Parathyroid adenoma (tissue), 2 donors: ENCODE results near the gene TBC1D12.

Experiments used
- H2AFZ ChIP-seq: fragments of 300-600 bp; sonication (generic); one replicate; pipeline ENCODE4 v1.7.0; 2017; ENCODE audit warnings: antibody characterized with exemption, mild to moderate bottlenecking
- H3K27ac ChIP-seq: fragments of 300-600 bp; sonication (generic); one replicate; pipeline ENCODE4 v1.7.0; 2017
- H3K27me3 ChIP-seq: fragments of 300-600 bp; sonication (generic); one replicate; pipeline ENCODE4 v1.7.0; 2017; ENCODE audit warnings: low read length; ENCODE audit not compliant: control insufficient read depth, insufficient read depth
- H3K36me3 ChIP-seq: fragments of 300-600 bp; sonication (generic); one replicate; pipeline ENCODE4 v1.7.0; 2017; ENCODE audit warnings: low read length; ENCODE audit not compliant: control insufficient read depth, insufficient read depth
- H3K4me1 ChIP-seq: fragments of 300-600 bp; sonication (generic); one replicate; pipeline ENCODE4 v1.7.0; 2017; ENCODE audit warnings: control low read depth
- H3K4me2 ChIP-seq: fragments of 300-600 bp; sonication (generic); one replicate; pipeline ENCODE4 v1.7.0; 2017; ENCODE audit warnings: low read length
- H3K4me3 ChIP-seq: fragments of 300-600 bp; sonication (generic); one replicate; pipeline ENCODE4 v1.7.0; 2017; ENCODE audit warnings: low read depth, low read length
- H3K79me2 ChIP-seq: fragments of 300-600 bp; sonication (generic); one replicate; pipeline ENCODE4 v1.7.0; 2017; ENCODE audit warnings: control low read depth
- H3K9ac ChIP-seq: fragments of 300-600 bp; sonication (generic); one replicate; pipeline ENCODE4 v1.7.0; 2017; ENCODE audit warnings: mild to moderate bottlenecking
- H3K9me3 ChIP-seq: fragments of 300-600 bp; sonication (generic); one replicate; pipeline ENCODE4 v1.7.0; 2017; ENCODE audit warnings: low read length; ENCODE audit not compliant: control insufficient read depth
- CTCF ChIP-seq: fragments of 300-600 bp; sonication (generic); IDR thresholded peaks from one replicate; pipeline ENCODE4 v1.7.0; 2017; ENCODE audit warnings: antibody characterized with exemption, mild to moderate bottlenecking
- donor health status: primary hyperparathyroidism.

TBC1D12 gene

GRCh38 chr10:94423627-94424026 lies 21.3 kb downstream of the TBC1D12 start:
- Histone ChIP-seq H3K4me2 (no peak overlapping the region), H2AFZ (no peak overlapping the region), H3K4me1 (no peaks in the 10 kb centered on the region), H3K9ac (no peak overlapping the region), H3K79me2 (peaks cover 45% of the 10 kb centered on the region), H3K4me3 (no peak overlapping the region), H3K36me3 (no peaks in the 10 kb centered on the region), H3K27me3 (no peaks in the 10 kb centered on the region), H3K27ac (no peak overlapping the region), H3K9me3 (no peaks in the 10 kb centered on the region)
- no peak for TF ChIP-seq CTCF

DNA sequence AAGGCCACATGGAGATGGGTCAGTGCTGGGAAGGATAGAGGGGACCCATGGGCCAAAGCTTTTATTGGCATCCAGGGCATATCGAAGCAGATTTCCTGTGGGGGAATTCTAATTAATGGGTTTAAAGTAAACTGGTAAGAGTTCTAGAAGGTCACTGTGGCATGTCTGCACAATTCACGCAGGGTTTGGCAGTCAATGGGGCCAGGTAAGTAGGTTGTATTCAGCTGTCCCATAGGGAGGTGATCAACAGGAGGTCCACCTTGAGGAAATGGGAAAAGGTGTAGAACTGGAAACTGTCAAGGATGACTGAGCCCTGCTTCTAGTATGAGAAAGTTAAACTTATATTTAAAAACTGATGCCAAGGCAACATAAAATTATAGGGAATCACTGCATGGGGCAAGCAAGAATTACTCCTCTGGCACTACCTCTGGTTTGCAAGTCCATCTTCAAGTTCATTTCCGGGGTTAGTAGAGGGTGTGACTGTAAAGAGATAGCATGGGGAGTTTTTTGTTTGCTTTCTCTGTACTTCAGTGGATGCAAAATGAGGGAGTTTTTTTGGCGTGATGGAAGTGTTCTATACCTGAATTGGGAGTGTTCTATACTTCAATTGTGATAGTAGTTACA lies 22.5 kb downstream of the TBC1D12 start:
- Histone ChIP-seq H3K79me2 (peaks cover 42% of the 10 kb centered on the region), H3K9me3 (no peaks in the 10 kb centered on the region), H3K27me3 (no peaks in the 10 kb centered on the region), H3K27ac (no peak overlapping the region), H3K9ac (no peak overlapping the region), H3K4me1 (no peaks in the 10 kb centered on the region), H3K4me3 (no peak overlapping the region), H3K4me2 (no peak overlapping the region), H3K36me3 (no peaks in the 10 kb centered on the region), H2AFZ (no peak overlapping the region)
- TF ChIP-seq CTCF = no peak

- Histone ChIP-seq H3K4me1 (no peaks in the 10 kb centered on the region), H3K9me3 (no peaks in the 10 kb centered on the region), H3K27me3 (no peaks in the 10 kb centered on the region), H2AFZ (no peak overlapping the region), H3K27ac (no peak overlapping the region), H3K4me2 (no peak overlapping the region), H3K36me3 (no peaks in the 10 kb centered on the region), H3K9ac (no peak overlapping the region), H3K79me2 (peaks cover 31% of the 10 kb centered on the region), H3K4me3 (no peak overlapping the region)
- TF ChIP-seq CTCF = no peak
Observed at GRCh38 chr10:94425942-94426341, 23.6 kb downstream of the TBC1D12 start.

GRCh38 chr10:94427166-94427565 lies 24.8 kb downstream of the TBC1D12 start:
- Histone ChIP-seq H3K4me3 (no peak overlapping the region), H3K9ac (no peak overlapping the region), H3K27ac (no peak overlapping the region), H3K4me2 (no peak overlapping the region), H3K9me3 (no peaks in the 10 kb centered on the region), H3K79me2 (peaks cover 25% of the 10 kb centered on the region), H3K36me3 (no peaks in the 10 kb centered on the region), H2AFZ (no peak overlapping the region), H3K4me1 (no peaks in the 10 kb centered on the region), H3K27me3 (no peaks in the 10 kb centered on the region)
- no peak for TF ChIP-seq CTCF
